SK-N-SH treated with all-trans-retinoic acid at 6 μM for 48 hours (cell line): ENCODE data around the gene KLHDC8A.

Experiments used
- ATAC-seq: fragments of 200-7000 bp; cut with Tn5 transposase; 3 replicates; pipeline ENCODE4 v1.9.1; 2020; ENCODE audit warnings: mild to moderate bottlenecking, moderate library complexity
- ARNTL ChIP-seq: fragments of 450-650 bp; formaldehyde crosslinking; IDR thresholded peaks from 2 replicates; pipeline ENCODE4 v1.5.0; 2020; ENCODE audit warnings: low read depth, mild to moderate bottlenecking, moderate library complexity, borderline replicate concordance
- CREB5 ChIP-seq: fragments of 250-450 bp; sonication (Bioruptor Pico); IDR thresholded peaks from 2 replicates; pipeline ENCODE4 v1.5.1; 2020; ENCODE audit warnings: low read depth, mild to moderate bottlenecking, moderate library complexity
- CSDC2 ChIP-seq: fragments of 250-450 bp; sonication (Bioruptor Pico); IDR thresholded peaks from 2 replicates; pipeline ENCODE4 v1.5.0; 2020; ENCODE audit warnings: mild to moderate bottlenecking, moderate library complexity
- CSRNP3 ChIP-seq: fragments of 250-450 bp; sonication (Bioruptor Pico); IDR thresholded peaks from 2 replicates; pipeline ENCODE4 v1.5.1; 2021; ENCODE audit warnings: mild to moderate bottlenecking, moderate library complexity
- ESRRG ChIP-seq: fragments of 250-450 bp; sonication (Bioruptor Pico); IDR thresholded peaks from 2 replicates; pipeline ENCODE4 v1.6.1; 2021; ENCODE audit warnings: mild to moderate bottlenecking
- GLIS3 ChIP-seq: fragments of 250-450 bp; sonication (Bioruptor Pico); IDR thresholded peaks from 2 replicates; pipeline ENCODE4 v1.5.0; 2020; ENCODE audit warnings: mild to moderate bottlenecking, moderate library complexity
- ISL1 ChIP-seq: fragments of 250-450 bp; sonication (Bioruptor Pico); IDR thresholded peaks from 2 replicates; pipeline ENCODE4 v2.1.2; 2022; ENCODE audit warnings: mild to moderate bottlenecking, moderate library complexity
- OSR1 ChIP-seq: fragments of 250-450 bp; sonication (Bioruptor Pico); IDR thresholded peaks from 2 replicates; pipeline ENCODE4 v1.8.0; 2022; ENCODE audit warnings: moderate library complexity, mild to moderate bottlenecking, inconsistent platforms
- PATZ1 ChIP-seq: fragments of 250-450 bp; sonication (Bioruptor Pico); IDR thresholded peaks from 2 replicates; pipeline ENCODE4 v1.8.0; 2020; ENCODE audit warnings: mild to moderate bottlenecking, moderate library complexity, borderline replicate concordance
- POU6F1 ChIP-seq: fragments of 250-450 bp; sonication (Bioruptor Pico); IDR thresholded peaks from 2 replicates; pipeline ENCODE4 v1.8.0; 2021; ENCODE audit warnings: low read depth, mild to moderate bottlenecking, moderate library complexity, borderline replicate concordance
- PPARA ChIP-seq: fragments of 250-450 bp; sonication (Bioruptor Pico); IDR thresholded peaks from 2 replicates; pipeline ENCODE4 v1.5.0; 2020; ENCODE audit warnings: mild to moderate bottlenecking, borderline replicate concordance
- RARB ChIP-seq: fragments of 250-450 bp; sonication (Bioruptor Pico); IDR thresholded peaks from 2 replicates; pipeline ENCODE4 v1.8.0; 2021; ENCODE audit warnings: mild to moderate bottlenecking, moderate library complexity
- SNAI2 ChIP-seq: fragments of 250-450 bp; sonication (Bioruptor Pico); IDR thresholded peaks from 2 replicates; pipeline ENCODE4 v1.5.0; 2020; ENCODE audit warnings: mild to moderate bottlenecking, moderate library complexity
- TCF4 ChIP-seq: fragments of 250-450 bp; sonication (Bioruptor Pico); IDR thresholded peaks from 2 replicates; pipeline ENCODE4 v1.8.0; 2021; ENCODE audit warnings: mild to moderate bottlenecking, moderate library complexity, borderline replicate concordance
- TOX ChIP-seq: fragments of 250-450 bp; sonication (Bioruptor Pico); IDR thresholded peaks from 2 replicates; pipeline ENCODE4 v1.8.0; 2021; ENCODE audit warnings: mild to moderate bottlenecking, moderate library complexity, borderline replicate concordance
- TSHZ2 ChIP-seq: fragments of 250-450 bp; sonication (Bioruptor Pico); IDR thresholded peaks from 2 replicates; pipeline ENCODE4 v1.5.0; 2020; ENCODE audit warnings: mild to moderate bottlenecking, moderate library complexity
- ZC3H10 ChIP-seq: fragments of 250-450 bp; sonication (Bioruptor Pico); IDR thresholded peaks from 2 replicates; pipeline ENCODE4 v1.5.1; 2021; ENCODE audit warnings: mild to moderate bottlenecking, moderate library complexity
- ZFP30 ChIP-seq: fragments of 450-650 bp; formaldehyde crosslinking; IDR thresholded peaks from 2 replicates; pipeline ENCODE4 v1.5.0; 2022; ENCODE audit warnings: mild to moderate bottlenecking, moderate library complexity
- ZNF565 ChIP-seq: fragments of 450-650 bp; formaldehyde crosslinking; conservative IDR thresholded peaks from 2 replicates; pipeline ENCODE4 v1.5.0; 2020; ENCODE audit warnings: low read depth, mild to moderate bottlenecking, moderate library complexity
- ZNF70 ChIP-seq: fragments of 450-650 bp; formaldehyde crosslinking; IDR thresholded peaks from 2 replicates; pipeline ENCODE4 v1.5.0; 2020; ENCODE audit warnings: mild to moderate bottlenecking, moderate library complexity
- ZNF8 ChIP-seq: fragments of 450-650 bp; formaldehyde crosslinking; IDR thresholded peaks from 2 replicates; pipeline ENCODE4 v1.5.0; 2020; ENCODE audit warnings: mild to moderate bottlenecking, moderate library complexity

KLHDC8A gene

GRCh38 chr1:205373798-205374175, 17.1 kb upstream of the KLHDC8A start (continued):
- TF ChIP-seq ARNTL (CRISPR knock-in tag): no peak
- TF ChIP-seq SNAI2 (CRISPR knock-in tag): no peak

GRCh38 chr1:205373022-205373797, 16.5 kb upstream of the KLHDC8A start:
- ATAC-seq: no peak
- TF ChIP-seq ZFP30 (no peak), OSR1 (CRISPR knock-in tag) (no peak), ARNTL (CRISPR knock-in tag) (no peak), ZC3H10 (CRISPR knock-in tag) (no peak), ISL1 (CRISPR knock-in tag) (no peak), CSDC2 (CRISPR knock-in tag) (no peak), PATZ1 (CRISPR knock-in tag) (no peak), ZNF565 (CRISPR knock-in tag) (no peak)

- ATAC-seq: no peak; the same call in 2 of the 3 replicates
Measured at GRCh38 chr1:205371871-205372660, 15.3 kb upstream of the KLHDC8A start.

More at GRCh38 chr1:205371871-205372660, 15.3 kb upstream of the KLHDC8A start:
- no peak for TF ChIP-seq CSRNP3 (CRISPR knock-in tag)
- no peak for TF ChIP-seq PPARA (CRISPR knock-in tag)
- TF ChIP-seq ZNF70 (CRISPR knock-in tag): no peak
- TF ChIP-seq ESRRG (CRISPR knock-in tag): no peak
- no peak for TF ChIP-seq SNAI2 (CRISPR knock-in tag)
- no peak for TF ChIP-seq GLIS3 (CRISPR knock-in tag)
- TF ChIP-seq TCF4 (CRISPR knock-in tag): no peak
- TF ChIP-seq POU6F1 (CRISPR knock-in tag): no peak
- TF ChIP-seq RARB (CRISPR knock-in tag): no peak
- no peak for TF ChIP-seq ZNF565 (CRISPR knock-in tag)
- no peak for TF ChIP-seq ZNF8 (CRISPR knock-in tag)
- no peak for TF ChIP-seq ZC3H10 (CRISPR knock-in tag)
- no peak for TF ChIP-seq CREB5 (CRISPR knock-in tag)
- no peak for TF ChIP-seq ZFP30
- TF ChIP-seq TOX (CRISPR knock-in tag): no peak
- TF ChIP-seq PATZ1 (CRISPR knock-in tag): no peak
- TF ChIP-seq OSR1 (CRISPR knock-in tag): no peak
- TF ChIP-seq CSDC2 (CRISPR knock-in tag): no peak
- no peak for TF ChIP-seq TSHZ2 (CRISPR knock-in tag)
